Activated CD4-positive, alpha-beta memory T cell treated with anti-CD3 and anti-CD28 coated beads, Interleukin-2, amount 10 ng/mL, durations not matched to agents 7 days and 5 days (primary cell): Measurements from ENCODE around the gene GCK. TPM values are rescaled to one million over a fixed set of nuclear protein-coding genes. Genes with fewer than 3 reads are reported as not detected.

Experiments used
- CTCF ChIA-PET: fragments of 350-600 bp; sonication (Branson Sonifier 250); formaldehyde crosslinking; loops from one replicate; lab custom pipeline; 2021; ENCODE audit warnings: antibody characterized with exemption, inconsistent platforms; lab: Charles Lee
- POLR2A ChIA-PET: fragments of 350-600 bp; sonication (Branson Sonifier 250); formaldehyde crosslinking; loops from one replicate; lab custom pipeline; 2021; ENCODE audit warnings: antibody characterized with exemption; lab: Charles Lee
- DNase-seq: peaks from one replicate; pipeline ENCODE4 v3.0.0-alpha.2; 2020
- H3K27ac Mint-ChIP-seq: one replicate; pipeline ENCODE4 v1.8.0; 2021; ENCODE audit warnings: mild to moderate bottlenecking, mixed read lengths
- H3K27me3 Mint-ChIP-seq: one replicate; pipeline ENCODE4 v1.8.0; 2021; ENCODE audit warnings: mixed read lengths
- H3K36me3 Mint-ChIP-seq: one replicate; pipeline ENCODE4 v1.8.0; 2021; ENCODE audit warnings: low read depth, mixed read lengths
- H3K4me1 Mint-ChIP-seq: one replicate; pipeline ENCODE4 v1.8.0; 2021; ENCODE audit warnings: mixed read lengths
- H3K4me3 Mint-ChIP-seq: one replicate; pipeline ENCODE4 v1.8.0; 2021; ENCODE audit warnings: mild to moderate bottlenecking, mixed read lengths
- H3K9me3 Mint-ChIP-seq: one replicate; pipeline ENCODE4 v1.8.0; 2021; ENCODE audit warnings: mixed read lengths
- total RNA-seq, 2 experiments: library from RNA; stranded (reverse); gene quantifications; one replicate each; pipeline ENCODE4 v1.2.3, GENCODE V29; 2021

Gene GCK
- total RNA-seq, 2 experiments from 2014 or later: not detected

GRCh38 chr7:44116087-44116788 lies 73.0 kb downstream of the GCK start:
- Mint-ChIP-seq H3K4me1 (peaks cover 18% of the 10 kb centered on the region), H3K4me3 (no peak overlapping the region), H3K9me3 (no peaks in the 10 kb centered on the region), H3K27ac (no peak overlapping the region), H3K27me3 (no peaks in the 10 kb centered on the region), H3K36me3 (peaks cover 32% of the 10 kb centered on the region)
- no peak for DNase-seq
- ChIA-PET CTCF (no interaction called here), POLR2A (interaction anchor here (1.2 kb wide), 1 partner anchor 11 kb away, joined by 3 read pairs; no protein-coding TSS in a partner anchor)

- ChIA-PET POLR2A (interaction anchor here (0.8 kb wide), 1 partner anchor 8 kb away, joined by 3 read pairs; no protein-coding TSS in a partner anchor), CTCF (interaction anchor here (1.1 kb wide), 1 partner anchor 8 kb away, joined by 3 read pairs; the partner anchor contains the start of gene POLD2)
- peaks cover 3% of the 10 kb centered on the region for H3K4me1 Mint-ChIP-seq
- H3K27ac Mint-ChIP-seq: no peak overlapping the region
- H3K9me3 Mint-ChIP-seq: no peaks in the 10 kb centered on the region
- peaks cover 18% of the 10 kb centered on the region for H3K36me3 Mint-ChIP-seq
- no peak overlapping the region for H3K4me3 Mint-ChIP-seq
- no peak for DNase-seq
- H3K27me3 Mint-ChIP-seq: no peaks in the 10 kb centered on the region
These were observed 74.5 kb downstream of the GCK start for GRCh38 chr7:44114586-44115310.

DNA sequence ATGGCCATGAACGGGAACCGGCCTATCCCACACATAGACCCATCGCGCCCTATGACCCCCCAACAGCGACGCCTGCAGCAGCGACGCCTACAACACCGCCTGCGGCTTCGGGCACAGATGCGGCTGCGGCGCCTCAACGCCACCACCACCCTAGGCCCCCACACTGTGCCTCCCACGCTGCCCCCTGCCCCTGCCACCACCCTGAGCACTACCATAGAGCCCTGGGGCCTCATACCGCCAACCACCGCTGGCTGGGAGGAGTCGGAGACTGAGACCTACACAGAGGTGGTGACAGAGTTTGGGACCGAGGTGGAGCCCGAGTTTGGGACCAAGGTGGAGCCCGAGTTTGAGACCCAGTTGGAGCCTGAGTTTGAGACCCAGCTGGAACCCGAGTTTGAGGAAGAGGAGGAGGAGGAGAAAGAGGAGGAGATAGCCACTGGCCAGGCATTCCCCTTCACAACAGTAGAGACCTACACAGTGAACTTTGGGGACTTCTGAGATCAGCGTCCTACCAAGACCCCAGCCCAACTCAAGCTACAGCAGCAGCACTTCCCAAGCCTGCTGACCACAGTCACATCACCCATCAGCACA lies 75.4 kb downstream of the GCK start:
- Mint-ChIP-seq H3K27ac (no peak overlapping the region), H3K27me3 (no peaks in the 10 kb centered on the region), H3K36me3 (peaks cover 12% of the 10 kb centered on the region), H3K4me1 (no peaks in the 10 kb centered on the region), H3K9me3 (no peaks in the 10 kb centered on the region), H3K4me3 (no peak overlapping the region)
- CTCF ChIA-PET: no interaction called here
- POLR2A ChIA-PET: no interaction called here
- DNase-seq: no peak

- H3K9me3 Mint-ChIP-seq: no peaks in the 10 kb centered on the region
These were observed 76.1 kb downstream of the GCK start for GRCh38 chr7:44112997-44113763.

GRCh38 chr7:44112231-44112996 lies 76.8 kb downstream of the GCK start:
- Mint-ChIP-seq H3K4me3 (no peak overlapping the region), H3K27ac (no peak overlapping the region), H3K9me3 (no peaks in the 10 kb centered on the region), H3K27me3 (no peaks in the 10 kb centered on the region), H3K36me3 (peaks cover 7% of the 10 kb centered on the region), H3K4me1 (no peaks in the 10 kb centered on the region)
- POLR2A ChIA-PET: interaction anchor here (0.6 to 1.0 kb wide), 2 partner anchors 11 to 67 kb away, joined by 3 read pairs; partner anchors contain the start of genes DBNL and POLD2
- no peak for DNase-seq
- CTCF ChIA-PET: no interaction called here

More at GRCh38 chr7:44112997-44113763, 76.1 kb downstream of the GCK start:
- ChIA-PET POLR2A (interaction anchor here (0.6 kb wide), 1 partner anchor 10 kb away, joined by 3 read pairs; the partner anchor contains the start of gene POLD2), CTCF (no interaction called here)
- Mint-ChIP-seq H3K36me3 (peaks cover 11% of the 10 kb centered on the region), H3K4me3 (no peak overlapping the region), H3K27me3 (no peaks in the 10 kb centered on the region), H3K4me1 (no peaks in the 10 kb centered on the region), H3K27ac (no peak overlapping the region)
- no peak for DNase-seq

DNA sequence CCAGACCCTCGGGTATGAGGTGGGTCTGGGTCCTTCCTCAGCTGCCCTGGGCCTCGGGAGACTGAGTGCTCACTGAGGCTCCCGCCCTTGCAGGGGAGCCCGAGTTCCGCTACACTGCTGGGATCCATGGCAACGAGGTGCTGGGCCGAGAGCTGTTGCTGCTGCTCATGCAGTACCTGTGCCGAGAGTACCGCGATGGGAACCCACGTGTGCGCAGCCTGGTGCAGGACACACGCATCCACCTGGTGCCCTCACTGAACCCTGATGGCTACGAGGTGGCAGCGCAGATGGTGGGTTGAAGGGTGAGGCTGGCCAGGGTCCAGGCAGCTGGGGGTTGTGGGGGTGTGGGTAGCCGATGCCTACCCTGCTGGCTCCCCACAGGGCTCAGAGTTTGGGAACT lies 77.5 kb downstream of the GCK start:
- CTCF ChIA-PET: no interaction called here

DNA sequence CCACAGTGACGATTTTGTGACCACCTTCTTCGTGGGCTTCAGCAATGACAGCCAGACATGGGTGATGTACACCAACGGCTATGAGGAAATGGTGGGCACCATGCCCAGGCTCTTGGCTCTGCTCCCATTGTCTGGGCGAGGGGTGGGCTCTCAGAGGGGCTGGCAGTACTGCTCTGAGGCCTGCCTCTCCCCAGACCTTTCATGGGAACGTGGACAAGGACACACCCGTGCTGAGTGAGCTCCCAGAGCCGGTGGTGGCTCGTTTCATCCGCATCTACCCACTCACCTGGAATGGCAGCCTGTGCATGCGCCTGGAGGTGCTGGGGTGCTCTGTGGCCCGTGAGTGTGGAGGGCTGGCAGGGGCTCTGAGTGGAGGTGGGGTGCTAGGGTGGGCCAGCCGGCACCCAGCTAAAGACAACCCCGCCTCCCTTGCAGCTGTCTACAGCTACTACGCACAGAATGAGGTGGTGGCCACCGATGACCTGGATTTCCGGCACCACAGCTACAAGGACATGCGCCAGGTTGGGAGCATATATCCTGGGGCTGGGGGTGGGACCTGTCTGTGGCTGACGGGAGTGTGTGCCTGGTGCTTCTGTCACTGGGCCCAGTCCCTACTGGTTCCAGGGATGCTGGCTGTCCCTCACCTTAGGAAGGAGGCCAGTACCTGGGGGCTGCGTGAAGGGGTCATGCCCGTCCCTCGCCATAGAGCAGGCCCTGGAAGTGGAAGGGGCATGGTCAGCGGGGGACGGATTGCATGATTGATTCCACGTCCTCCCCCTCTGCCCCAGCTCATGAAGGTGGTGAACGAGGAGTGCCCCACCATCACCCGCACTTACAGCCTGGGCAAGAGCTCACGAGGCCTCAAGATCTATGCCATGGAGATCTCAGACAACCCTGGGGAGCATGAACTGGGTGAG lies 78.3 kb downstream of the GCK start:
- ChIA-PET CTCF (no interaction called here), POLR2A (interaction anchor here (0.6 to 1.3 kb wide), 3 partner anchors 12 to 66 kb away, joined by 3 to 4 read pairs (median 3); partner anchors contain the start of genes DBNL and POLD2)
- no peak overlapping the region for H3K4me3 Mint-ChIP-seq
- no peaks in the 10 kb centered on the region for H3K9me3 Mint-ChIP-seq
- H3K4me1 Mint-ChIP-seq: no peaks in the 10 kb centered on the region
- H3K27me3 Mint-ChIP-seq: peaks cover 4% of the 10 kb centered on the region
- no peak overlapping the region for H3K27ac Mint-ChIP-seq
- DNase-seq: no peak
- H3K36me3 Mint-ChIP-seq: peaks cover 7% of the 10 kb centered on the region

More for the DNA sequence above, 77.5 kb downstream of the GCK start:
- DNase-seq: no peak
- POLR2A ChIA-PET: interaction anchor here (1.0 kb wide), 1 partner anchor 67 kb away, joined by 3 read pairs; the partner anchor contains the start of gene DBNL
- no peaks in the 10 kb centered on the region for H3K9me3 Mint-ChIP-seq
- no peaks in the 10 kb centered on the region for H3K27me3 Mint-ChIP-seq
- no peaks in the 10 kb centered on the region for H3K4me1 Mint-ChIP-seq
- H3K4me3 Mint-ChIP-seq: no peak overlapping the region
- H3K27ac Mint-ChIP-seq: no peak overlapping the region
- peaks cover 7% of the 10 kb centered on the region for H3K36me3 Mint-ChIP-seq

- POLR2A ChIA-PET: interaction anchor here (1.2 to 1.3 kb wide), 2 partner anchors 12 to 16 kb away, joined by 3 to 4 read pairs; no protein-coding TSS in a partner anchor
- CTCF ChIA-PET: interaction anchor here (1.0 kb wide), 1 partner anchor 12 kb away, joined by 4 read pairs; no protein-coding TSS in a partner anchor
- H3K4me3 Mint-ChIP-seq: no peak overlapping the region
These were observed 79.2 kb downstream of the GCK start for GRCh38 chr7:44109991-44110390.

DNA sequence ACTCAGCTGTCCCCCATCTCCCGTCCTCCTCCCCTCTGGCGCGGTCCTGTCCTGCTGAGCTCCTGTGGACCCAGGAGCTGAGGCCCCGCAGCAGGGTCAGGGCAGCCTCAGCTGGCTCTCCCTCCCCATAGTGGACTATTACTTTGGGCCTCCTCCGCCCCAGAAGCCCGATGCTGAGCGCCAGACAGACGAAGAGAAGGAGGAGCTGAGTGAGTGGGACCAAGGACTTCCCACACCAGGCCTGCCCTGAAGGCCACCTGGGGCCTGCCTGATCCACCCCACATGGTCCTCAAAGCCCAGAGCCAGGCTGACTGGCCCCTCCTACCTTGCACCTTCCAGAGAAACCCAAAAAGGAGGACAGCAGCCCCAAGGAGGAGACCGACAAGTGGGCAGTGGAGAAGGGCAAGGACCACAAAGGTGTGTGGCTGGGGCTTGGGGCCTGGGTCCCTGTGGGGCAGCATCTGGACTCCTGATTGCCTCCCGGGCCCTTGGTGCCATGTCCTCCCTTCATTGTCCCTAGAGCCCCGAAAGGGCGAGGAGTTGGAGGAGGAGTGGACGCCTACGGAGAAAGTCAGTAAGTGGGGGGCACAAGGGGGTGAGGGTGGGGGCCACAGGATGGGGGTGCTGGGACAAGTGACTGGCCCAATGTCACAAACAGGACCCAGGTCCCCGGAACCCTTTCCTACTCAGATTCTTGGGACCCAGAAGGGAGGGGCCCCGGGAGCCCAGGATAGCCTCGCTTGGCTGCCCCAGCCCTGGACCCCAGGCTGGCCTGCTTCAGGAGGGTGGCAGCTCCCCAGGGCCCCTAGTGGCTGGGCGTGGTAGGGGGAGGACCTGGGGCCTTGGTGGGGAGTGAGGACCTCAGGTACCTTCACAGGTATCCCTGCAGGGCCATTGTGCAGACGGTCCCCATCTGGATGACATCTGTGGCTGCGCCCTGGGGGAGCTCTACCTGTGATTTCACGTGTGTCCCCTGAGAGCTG lies 80.2 kb downstream of the GCK start:
- Mint-ChIP-seq H3K4me1 (peaks cover 2% of the 10 kb centered on the region), H3K4me3 (no peak overlapping the region), H3K9me3 (no peaks in the 10 kb centered on the region), H3K27me3 (peaks cover 16% of the 10 kb centered on the region), H3K36me3 (peaks cover 4% of the 10 kb centered on the region), H3K27ac (no peak overlapping the region)
- ChIA-PET POLR2A (interaction anchor here (1.2 kb wide), 1 partner anchor 15 kb away, joined by 3 read pairs; no protein-coding TSS in a partner anchor), CTCF (interaction anchor here (1.0 kb wide), 1 partner anchor 11 kb away, joined by 4 read pairs; no protein-coding TSS in a partner anchor)
- no peak for DNase-seq

More at GRCh38 chr7:44109991-44110390, 79.2 kb downstream of the GCK start:
- no peak for DNase-seq
- Mint-ChIP-seq H3K27ac (no peak overlapping the region), H3K4me1 (peaks cover 2% of the 10 kb centered on the region), H3K27me3 (peaks cover 14% of the 10 kb centered on the region), H3K36me3 (peaks cover 4% of the 10 kb centered on the region), H3K9me3 (no peaks in the 10 kb centered on the region)
